NCI-H2196 (cell line): ENCODE measurements around the gene CA12.

ENCODE experiments used
- DNase-seq: peaks from one replicate; lab custom pipeline; 2025; ENCODE audit not compliant: unreplicated experiment; lab: John Stamatoyannopoulos, UW

Gene CA12

DNA sequence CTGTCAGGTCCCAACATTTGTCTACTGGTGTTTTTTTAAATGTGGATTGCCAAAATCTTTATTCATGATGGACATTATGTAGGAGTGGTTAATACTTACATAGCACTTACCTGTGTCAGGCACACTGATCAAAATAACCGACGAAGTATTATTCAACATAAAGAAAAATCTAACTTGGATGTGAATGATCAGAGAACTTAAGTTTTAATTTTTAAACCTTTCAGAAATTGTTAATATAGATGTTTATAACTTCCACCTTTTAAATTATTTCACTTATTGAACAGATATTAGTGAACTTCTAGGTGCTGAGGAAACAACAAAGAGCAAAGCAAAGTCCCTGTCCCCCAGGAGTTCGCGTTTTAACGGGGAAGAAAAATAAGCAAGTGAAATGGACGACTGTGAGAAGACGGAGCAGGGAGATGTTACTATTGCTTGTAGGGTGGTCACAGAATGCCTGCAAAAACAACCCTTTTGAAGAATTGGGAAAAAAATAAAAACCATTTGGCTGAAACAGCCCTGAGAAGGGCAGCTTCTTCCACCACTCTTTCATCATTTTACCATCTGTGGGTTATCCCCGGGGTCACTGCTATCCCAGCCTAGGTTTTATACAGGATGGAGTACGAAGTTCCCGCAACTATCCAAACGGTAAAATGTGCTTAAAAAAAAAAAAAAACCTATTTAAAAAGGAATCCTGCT is 105.2 kb downstream of the CA12 start:
- DNase-seq, result no peak

DNA sequence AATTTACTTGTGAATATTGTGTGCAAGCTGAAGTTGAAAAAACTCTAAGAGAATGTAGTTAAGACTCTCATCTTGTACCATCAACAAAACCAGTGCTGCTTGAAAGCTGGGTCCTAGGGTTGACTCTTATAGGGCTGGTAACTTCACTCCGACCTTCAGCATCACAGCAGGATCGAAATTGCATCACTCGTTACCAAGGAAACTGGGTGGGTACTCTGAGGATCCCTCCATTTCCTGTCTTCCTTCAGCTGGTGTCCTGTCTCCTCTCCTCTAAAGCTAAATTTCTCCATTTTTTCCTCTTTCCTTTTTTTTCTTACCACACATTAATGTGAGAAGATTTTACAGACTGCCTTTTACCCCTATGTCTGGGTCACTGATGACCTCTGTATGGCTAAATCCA is 107.2 kb downstream of the CA12 start:
- no peak for DNase-seq
